ENCODE results near the gene NRARP. TPM values are rescaled to one million over a fixed set of nuclear protein-coding genes. Genes with fewer than 3 reads are reported as not detected.

NRARP gene
- total and polyA plus RNA-seq, 7 donors = 1.8 to 24.7 (median 11.6) TPM; not detected in 1

GRCh38 chr9:137318602-137319001 is 16.5 kb upstream of the NRARP start:
- Histone ChIP-seq H3K4me1 (peaks cover 0 to 26% (median 15%) of the 10 kb centered on the region in 4 donors), H3K27ac (peak overlapping the region in 2 of 4 donors; percentile 37 to 41), H3K36me3 (no peaks in the 10 kb centered on the region), H3K9me3 (no peaks in the 10 kb centered on the region), H3K4me3 (no peak overlapping the region), H3K27me3 (peaks cover 13 to 29% (median 28%) of the 10 kb centered on the region in 3 donors)
- 87 to 88% methylated on average over 18 of the region's 18 CpGs for WGBS, 2 donors
- intact Hi-C loops (cut with DNase I) = no loop called here
- TF ChIP-seq POLR2AphosphoS5 (IDR thresholded peaks at IDR 0.05) (no peak), CTCF (IDR thresholded peaks at IDR 0.05) (no peak), EP300 (IDR thresholded peaks at IDR 0.05) (no peak), POLR2A (IDR thresholded peaks at IDR 0.05) (no peak)
- DNase-seq = peak; percentile 33

DNA sequence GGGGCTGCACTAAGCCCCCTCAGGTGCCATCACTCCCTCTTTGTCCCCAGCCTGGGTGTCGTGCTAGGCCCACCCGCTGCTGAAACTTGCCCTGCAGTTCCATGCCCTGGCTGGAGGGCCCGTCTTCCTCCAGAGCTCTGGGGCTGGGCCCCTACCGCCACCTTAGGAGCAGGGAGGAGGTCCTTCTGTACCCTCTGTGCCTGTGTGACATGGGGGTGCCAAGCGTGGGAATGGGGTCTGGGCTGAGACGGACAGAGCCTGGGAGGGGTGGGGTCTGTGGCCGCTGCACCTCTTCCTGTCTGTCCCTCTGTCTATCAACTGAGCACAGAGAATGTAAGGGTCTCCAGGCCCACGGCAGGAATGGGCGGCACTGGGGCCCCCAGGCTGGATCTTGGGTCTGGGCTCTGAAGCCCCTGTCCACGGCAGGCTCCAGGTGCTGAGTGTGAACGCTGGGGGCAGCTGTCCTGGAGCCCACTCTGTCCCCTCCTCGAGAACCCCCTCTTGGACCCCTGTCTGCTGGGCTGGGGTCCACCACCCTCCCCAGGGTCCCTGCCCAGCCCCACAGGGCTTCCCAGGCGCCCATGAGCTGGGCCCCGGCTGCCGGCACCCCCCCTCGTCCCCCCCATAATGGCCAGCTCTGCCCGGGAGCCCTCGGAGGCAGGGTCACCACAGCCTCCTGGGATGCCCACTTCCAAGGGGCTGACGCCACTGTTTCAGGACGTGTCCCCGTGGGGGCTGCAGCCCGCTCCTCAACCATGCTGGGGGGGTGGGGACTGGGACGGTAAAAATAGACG is 15.8 kb upstream of the NRARP start:
- Histone ChIP-seq H3K27me3 (peaks cover 13 to 29% (median 28%) of the 10 kb centered on the region in 3 donors), H3K4me3 (no peak overlapping the region), H3K36me3 (no peaks in the 10 kb centered on the region), H3K27ac (no peak overlapping the region), H3K9me3 (no peaks in the 10 kb centered on the region), H3K4me1 (peaks cover 0 to 26% (median 15%) of the 10 kb centered on the region in 4 donors)
- 85 to 86% methylated on average over 24 of the region's 24 CpGs for WGBS, 2 donors
- DNase-seq = peak; percentile 54
- intact Hi-C loops (cut with DNase I) = no loop called here
- TF ChIP-seq CTCF (IDR thresholded peaks at IDR 0.05) (no peak), EP300 (IDR thresholded peaks at IDR 0.05) (no peak), POLR2AphosphoS5 (IDR thresholded peaks at IDR 0.05) (no peak), POLR2A (IDR thresholded peaks at IDR 0.05) (no peak)

DNA sequence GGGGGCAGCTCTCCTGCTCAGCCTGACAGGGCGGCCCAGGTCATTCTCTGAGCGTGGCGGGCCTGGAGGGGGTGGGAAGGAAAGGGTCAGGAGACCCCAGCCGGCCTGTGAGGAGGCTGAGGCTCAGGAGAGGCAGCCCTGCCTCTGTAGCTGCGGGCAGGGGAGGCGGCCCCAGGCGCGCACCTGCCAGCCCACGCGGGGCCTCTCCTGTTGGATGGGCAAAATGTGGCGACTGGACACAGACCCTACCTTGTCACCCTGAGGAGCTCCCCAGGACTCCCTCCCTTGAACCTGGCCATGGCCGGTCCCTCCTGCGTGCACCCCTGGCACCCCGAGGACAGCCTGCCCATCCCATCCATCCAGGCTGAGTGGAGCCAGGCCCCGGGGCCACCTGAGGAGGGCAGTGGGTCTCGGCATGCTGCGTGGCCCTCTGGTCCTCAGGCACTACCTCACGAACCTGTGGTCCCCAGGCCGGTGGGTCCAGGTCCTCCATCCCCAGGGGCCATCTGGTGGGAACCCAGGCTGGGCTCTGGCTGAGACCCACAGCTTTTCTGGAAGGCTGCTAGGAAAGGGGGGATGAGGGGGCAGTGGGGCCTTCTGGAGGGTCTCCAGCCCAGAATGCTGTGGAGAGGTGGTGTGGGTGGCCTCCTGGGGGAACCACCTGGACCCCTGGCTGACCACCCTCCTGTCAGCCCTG is 15.1 kb upstream of the NRARP start:
- H3K4me3 ChIP-seq = no peak overlapping the region
- WGBS, 2 donors = 85 to 93% methylated on average over 19 of the region's 19 CpGs
- DNase-seq = peak; percentile 48
- peaks cover 13 to 29% (median 28%) of the 10 kb centered on the region in 3 donors for H3K27me3 ChIP-seq
- H3K4me1 ChIP-seq = peaks cover 0 to 26% (median 15%) of the 10 kb centered on the region in 4 donors
- no peak for TF ChIP-seq POLR2A (IDR thresholded peaks at IDR 0.05)
- no peak for TF ChIP-seq CTCF (IDR thresholded peaks at IDR 0.05)
- TF ChIP-seq EP300 (IDR thresholded peaks at IDR 0.05) = no peak
- TF ChIP-seq POLR2AphosphoS5 (IDR thresholded peaks at IDR 0.05) = no peak
- H3K27ac ChIP-seq = no peak overlapping the region
- intact Hi-C loops (cut with DNase I) = no loop called here
- H3K36me3 ChIP-seq = no peaks in the 10 kb centered on the region
- H3K9me3 ChIP-seq = no peaks in the 10 kb centered on the region

DNA sequence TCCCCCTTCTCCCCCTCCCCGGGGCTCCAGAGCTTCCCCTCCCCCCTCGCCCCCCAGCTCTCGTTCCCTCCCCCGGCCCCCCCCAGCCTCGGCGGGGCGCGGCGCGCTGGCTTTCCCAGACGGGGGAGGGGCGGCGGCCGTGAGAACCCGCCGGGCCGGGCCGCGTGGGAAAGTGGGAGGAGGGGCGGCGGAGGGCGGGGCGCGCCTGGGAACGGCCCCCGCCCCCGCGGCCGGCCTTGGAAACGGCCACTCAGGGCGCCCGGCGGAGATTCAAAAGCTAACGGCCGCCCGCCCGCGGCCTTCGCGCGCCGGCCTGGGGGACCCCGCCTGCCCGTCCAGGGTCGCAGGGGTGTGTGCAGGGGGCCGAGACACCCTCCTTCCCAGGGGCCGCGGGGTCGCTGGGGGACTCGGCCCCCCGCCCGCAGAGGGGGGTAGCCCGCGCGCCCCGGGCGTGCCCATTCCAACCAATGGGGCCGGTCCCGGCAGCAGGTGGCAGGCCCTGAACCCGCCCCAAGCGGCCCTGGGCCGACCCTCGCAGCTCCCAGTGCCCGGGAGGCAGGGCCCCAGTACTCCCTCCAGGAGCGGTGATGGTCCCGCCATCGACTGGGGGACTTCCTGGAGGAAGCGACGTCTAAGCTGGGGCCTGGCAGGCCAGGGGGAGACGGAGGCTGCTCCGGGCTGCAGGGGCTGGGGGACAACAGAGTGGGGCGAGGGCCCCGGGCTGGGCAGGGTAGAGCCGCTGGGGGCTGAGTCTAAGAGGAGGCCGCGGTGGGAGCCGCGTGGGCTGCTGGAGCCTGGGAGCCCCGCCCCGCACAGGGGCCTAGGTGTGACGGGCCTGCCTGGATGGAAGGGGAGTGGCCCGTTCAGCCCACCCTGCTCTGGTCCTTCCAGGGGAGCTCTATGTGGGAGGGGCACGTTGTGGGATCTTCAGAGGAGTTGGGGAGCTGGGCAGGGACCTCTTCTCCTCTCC is 14.2 kb upstream of the NRARP start:
- Histone ChIP-seq H3K27ac (peak overlapping the region in 1 of 4 donors; percentile 45), H3K4me3 (peak overlapping the region in 3 of 4 donors; percentile 6 to 39 (median 35)), H3K4me1 (peaks cover 0 to 26% (median 15%) of the 10 kb centered on the region in 4 donors), H3K27me3 (peaks cover 13 to 29% (median 28%) of the 10 kb centered on the region in 3 donors), H3K36me3 (no peaks in the 10 kb centered on the region), H3K9me3 (no peaks in the 10 kb centered on the region)
- intact Hi-C loops (cut with DNase I) = no loop called here
- TF ChIP-seq EP300 (IDR thresholded peaks at IDR 0.05) = no peak
- TF ChIP-seq POLR2A (IDR thresholded peaks at IDR 0.05) = no peak
- no peak for TF ChIP-seq CTCF (IDR thresholded peaks at IDR 0.05)
- TF ChIP-seq POLR2AphosphoS5 (IDR thresholded peaks at IDR 0.05) = no peak
- WGBS, 2 donors = 2 to 4% methylated on average over 82 to 83 of the region's 83 CpGs
- peak; percentile 62 for DNase-seq

Data from sigmoid colon (tissue), 7 donors.